Stimulated activated CD4-positive, alpha-beta T cell treated with anti-CD3 and anti-CD28 coated beads, Interleukin-4, amount 100 ng/mL, for 4 hours (primary cell): Measurements from ENCODE around the gene SULT1A3.
"Not testable (repeated sequence)": the region's sequence is repeated elsewhere in the genome, so short reads cannot be mapped to it uniquely, and the experiment has no call there.

Experiments used
- DNase-seq, 2 experiments: peaks; one replicate each; pipeline ENCODE4 v3.0.0-alpha.2; 2020

The SULT1A3 gene

DNA sequence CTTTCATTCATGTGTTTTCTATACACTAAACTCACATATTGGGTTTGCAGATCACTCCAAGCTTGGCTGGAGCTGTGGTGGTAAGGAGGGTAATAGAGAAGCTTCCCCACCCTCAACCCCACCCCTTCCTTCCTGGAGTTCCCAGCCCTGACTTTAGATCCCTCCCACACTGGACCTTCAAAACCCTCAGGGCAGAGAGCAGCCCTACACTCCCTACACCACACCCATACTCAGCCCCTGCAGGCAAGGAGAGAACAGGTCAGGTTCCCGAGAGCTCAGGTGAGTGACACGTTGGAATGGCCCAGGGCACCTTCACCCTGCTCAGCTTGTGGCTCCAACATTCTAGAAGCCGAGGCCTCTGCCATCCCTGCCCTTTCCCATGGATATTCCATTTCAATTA, at the start of gene SULT1A3:
TSS of gene SULT1A3 (plus strand) at position 207 of the 400 bp plus-strand sequence. CDS start 1,474 bp downstream, outside the sequence.
- DNase-seq = not testable (repeated sequence)

DNA sequence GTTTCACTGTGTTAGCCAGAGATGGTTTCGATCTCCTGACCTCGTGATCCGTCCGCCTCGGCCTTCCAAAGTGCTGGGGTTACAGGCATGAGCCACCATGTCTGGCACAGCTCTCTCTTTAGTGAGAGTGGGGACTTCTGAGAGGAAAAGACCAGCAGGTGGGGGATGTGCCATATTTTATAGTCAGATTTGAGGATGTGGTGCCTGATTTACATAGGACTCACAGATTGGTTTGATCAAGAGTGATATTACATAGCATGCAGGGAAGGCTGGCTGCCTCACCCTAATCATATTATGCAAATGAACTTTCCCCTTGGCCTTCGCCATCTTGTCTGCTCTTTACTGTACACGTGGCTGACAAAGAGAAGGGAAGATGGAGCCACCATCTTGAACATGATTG, 48.0 kb upstream of the SULT1A3 start:
- DNase-seq = no peak

DNA sequence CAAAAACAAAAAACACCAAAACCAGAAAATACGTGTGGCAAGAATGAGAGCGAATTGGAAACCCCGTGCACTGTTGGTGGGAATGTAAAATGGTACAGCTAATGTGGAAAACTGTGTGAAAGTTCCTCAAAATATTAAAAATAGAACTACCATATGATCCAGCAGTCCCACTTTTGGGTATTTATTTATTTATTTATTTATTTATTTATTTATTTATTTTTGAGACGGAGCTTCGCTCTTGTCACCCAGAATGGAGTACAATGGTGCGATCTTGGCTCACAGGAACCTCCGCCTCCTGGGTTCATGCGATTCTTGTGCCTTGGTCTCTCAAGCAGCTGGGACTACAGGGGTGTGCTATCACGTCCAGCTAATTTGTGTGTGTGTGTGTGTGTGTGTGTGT, 46.5 kb upstream of the SULT1A3 start:
- DNase-seq = no peak

DNA sequence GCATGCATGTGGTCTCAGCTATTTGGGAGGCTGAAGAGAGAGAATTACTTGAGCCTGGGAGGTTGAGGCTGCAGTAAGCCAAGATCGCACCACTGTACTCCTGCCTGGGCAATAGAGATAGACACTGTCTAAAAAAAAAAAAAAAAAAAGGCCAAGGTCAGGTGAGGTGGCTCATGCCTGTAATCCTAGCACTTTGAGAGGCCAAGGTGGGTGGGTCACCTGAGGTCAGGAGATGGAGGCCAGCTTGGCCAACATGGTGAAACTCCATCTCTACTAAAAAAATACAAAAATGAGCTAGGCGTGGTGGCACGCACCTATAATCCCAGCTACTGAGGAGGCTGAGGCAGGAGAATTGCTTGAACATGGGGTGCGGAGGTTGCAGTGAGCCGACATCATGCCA, 43.9 kb upstream of the SULT1A3 start:
- DNase-seq = no peak

DNA sequence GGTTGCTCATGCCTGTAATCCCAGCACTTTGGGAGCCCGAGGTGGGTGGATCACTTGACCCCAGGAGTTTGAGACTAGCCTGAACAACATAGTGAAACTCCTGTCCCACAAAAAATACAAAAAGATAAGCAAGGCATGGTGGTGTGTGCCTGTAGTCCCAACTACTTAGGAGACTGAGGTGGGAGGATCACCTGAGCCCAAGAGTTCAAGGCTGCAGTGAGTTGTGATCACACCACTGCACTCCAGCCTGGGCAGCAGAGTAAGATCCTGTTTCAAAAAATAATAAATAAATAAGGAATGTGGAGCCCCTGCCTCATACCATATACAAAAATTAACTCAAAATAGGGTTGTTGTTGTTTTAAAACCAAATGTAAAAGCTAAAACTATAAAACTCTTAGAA, 41.8 kb upstream of the SULT1A3 start:
- DNase-seq = no peak

DNA sequence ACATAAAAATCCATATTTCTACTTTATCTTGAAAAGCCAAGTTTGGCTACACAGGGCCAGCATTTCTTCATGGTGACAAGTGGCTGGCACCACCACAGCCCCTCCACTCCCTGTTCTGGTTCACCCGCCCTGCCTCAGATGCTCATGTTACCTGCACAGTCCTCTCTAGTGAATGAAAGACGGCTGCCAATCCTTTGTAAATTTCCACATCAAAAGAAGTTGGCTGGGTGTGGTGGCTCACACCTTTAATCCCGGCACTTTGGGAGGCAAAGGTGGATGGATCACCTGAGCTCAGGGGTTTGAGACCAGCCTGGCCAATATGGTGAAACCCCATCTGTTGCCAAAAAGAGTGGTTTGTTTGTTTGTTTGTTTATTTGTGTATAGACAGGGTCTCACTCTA, 35.5 kb upstream of the SULT1A3 start:
- DNase-seq = no peak

DNA sequence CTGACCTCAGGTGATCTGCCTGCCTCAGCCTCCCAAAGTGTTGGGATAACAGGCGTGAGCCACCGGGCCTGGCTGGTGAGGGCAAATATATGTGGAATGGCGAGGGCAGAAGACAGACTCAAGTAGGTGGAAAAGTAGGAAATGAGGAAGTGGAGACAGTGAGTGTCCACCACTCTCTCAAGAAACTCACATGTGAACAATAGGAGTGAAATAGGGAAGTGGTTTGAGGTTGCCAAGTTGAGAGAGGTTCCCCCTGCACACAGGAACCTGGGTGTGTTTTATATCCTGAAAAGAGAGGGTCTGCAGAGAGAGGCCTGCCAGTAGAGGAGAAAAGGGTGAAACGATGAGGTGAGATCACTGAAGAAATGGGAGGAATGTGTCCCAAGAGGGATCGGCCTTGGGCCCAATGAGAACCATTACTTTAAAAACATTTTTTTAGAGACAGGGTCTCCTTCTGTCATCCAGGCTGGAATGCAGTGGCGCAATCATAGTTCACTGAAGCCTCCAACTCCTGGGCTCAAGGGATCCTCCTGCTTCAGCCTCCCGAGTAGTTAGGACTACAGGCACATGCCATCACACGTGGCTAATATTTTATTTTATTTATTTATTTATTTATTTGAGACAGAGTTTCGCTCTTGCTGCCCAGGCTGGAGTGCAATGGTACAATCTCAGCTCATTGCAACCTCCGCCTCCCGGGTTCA, 32.7 kb upstream of the SULT1A3 start:
- no peak for DNase-seq

DNA sequence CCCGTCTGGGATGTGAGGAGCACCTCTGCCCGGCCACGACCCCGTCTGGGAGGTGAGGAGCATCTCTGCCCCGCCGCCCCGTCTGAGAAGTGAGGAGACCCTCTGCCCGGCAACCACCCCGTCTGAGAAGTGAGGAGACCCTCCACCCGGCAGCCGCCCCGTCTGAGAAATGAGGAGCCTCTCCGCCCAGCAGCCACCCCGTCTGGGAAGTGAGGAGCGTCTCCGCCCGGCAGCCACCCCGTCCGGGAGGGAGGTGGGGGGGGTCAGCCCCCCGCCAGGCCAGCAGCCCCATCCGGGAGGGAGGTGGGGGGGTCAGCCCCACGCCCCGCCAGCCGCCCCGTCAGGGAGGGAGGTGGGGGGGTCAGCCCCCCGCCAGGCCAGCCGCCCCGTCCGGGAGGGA, 30.3 kb upstream of the SULT1A3 start:
- not testable (repeated sequence) for DNase-seq

DNA sequence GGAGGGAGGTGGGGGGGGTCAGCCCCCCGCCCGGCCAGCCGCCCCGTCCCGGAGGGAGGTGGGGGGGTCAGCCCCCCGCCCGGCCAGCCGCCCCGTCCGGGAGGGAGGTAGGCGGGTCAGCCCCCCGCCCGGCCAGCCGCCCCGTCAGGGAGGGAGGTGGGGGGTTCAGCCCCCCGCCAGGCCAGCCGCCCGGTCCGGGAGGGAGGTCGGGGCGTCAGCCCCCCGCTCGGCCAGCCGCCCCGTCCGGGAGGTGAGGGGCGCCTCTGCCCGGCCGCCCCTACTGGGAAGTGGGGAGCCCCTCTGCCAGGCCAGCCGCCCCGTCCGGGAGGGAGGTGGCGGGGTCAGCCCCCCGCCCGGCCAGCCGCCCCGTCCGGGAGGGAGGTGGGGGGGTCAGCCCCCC, 29.6 kb upstream of the SULT1A3 start:
- DNase-seq = not testable (repeated sequence)

DNA sequence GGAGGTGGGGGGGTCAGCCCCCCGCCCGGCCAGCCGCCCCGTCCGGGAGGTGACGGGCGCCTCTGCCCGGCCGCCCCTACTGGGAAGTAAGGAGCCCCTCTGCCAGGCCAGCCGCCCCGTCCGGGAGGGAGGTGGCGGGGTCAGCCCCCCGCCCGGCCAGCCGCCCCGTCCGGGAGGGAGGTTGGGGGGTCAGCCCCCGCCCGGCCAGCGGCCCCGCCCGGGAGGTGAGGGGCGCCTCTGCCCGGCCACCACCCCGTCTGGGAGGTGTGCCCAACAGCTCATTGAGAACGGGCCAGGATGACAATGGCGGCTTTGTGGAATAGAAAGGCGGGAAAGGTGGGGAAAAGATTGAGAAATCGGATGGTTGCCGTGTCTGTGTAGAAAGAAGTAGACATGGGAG, 28.9 kb upstream of the SULT1A3 start:
- DNase-seq = not testable (repeated sequence)

DNA sequence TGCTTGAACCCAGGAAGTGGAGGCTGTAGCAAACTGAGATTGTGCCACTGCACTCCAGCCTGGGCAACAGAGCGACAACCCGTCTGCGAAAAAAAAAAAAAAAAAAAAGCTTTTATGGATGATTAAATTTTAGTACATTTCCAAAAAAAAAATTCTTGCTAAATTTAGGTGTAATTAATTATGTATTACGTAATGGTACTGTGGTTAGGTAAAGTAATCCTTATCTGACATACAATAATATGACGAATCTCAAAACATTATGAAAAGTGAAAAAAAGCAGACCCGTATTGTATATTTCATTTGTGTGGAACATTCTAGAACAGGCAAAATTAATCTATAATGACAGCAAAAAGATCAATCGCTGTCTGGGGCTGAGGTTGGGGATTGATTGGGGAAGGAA, 26.0 kb upstream of the SULT1A3 start:
- DNase-seq = no peak

DNA sequence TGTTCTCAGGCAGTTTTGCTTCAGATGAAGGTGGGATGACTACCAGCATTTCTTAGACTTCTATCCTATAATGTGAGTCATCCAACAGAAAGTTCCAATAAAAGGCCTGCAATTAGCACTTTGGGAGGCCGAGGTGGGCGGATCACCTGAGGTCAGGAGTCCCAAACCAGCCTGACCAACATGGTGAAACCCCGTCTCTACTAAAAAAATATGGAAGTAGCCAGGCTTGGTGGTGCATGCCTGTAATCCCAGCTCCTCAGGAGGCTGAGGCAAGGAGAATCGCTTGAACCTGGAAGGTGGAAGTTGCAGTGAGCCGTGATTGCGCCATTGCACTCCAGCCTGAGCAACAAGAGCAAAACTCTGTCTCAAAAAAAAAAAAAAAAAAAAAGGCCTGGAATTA, 22.2 kb upstream of the SULT1A3 start:
- DNase-seq = not testable (repeated sequence)

DNA sequence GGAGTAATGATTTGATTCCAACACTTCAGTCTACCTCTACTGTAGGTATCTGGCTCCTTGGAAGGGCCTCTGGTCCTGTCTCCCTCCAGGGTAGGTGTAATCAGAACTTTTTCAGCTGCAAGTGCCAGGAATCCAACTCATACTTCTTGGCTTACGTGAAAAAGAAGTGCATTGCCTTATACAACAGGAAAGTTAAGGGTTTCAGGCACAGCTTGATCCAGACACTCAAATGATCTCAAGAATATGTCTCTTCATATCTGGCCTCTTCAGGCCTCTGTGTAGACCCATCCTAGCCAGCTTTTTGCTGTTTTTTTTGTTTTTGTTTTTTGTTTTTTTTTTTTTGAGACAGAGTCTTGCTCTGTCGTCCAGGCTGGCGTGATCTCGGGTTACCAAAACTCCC, 19.9 kb upstream of the SULT1A3 start:
- no peak for DNase-seq

DNA sequence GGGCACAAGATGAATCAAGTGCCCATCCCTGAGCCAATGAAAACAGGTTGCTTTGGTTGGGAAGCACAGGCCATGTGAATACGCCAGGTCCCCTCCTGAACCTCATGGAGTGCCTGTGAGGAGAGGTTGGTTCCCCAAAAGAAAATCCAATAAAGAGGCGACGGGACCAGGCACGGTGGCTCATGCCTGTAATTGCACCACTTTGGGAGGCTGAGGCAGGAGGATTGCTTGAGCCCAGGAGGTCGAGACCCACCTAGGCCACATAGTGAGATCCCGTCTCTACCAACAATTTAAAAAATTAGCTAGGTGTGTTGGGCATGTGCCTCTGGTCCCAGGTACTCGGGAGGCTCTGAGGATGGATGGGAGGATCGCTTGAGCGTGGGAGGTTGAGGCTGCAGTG, 19.1 kb upstream of the SULT1A3 start:
- DNase-seq = no peak

DNA sequence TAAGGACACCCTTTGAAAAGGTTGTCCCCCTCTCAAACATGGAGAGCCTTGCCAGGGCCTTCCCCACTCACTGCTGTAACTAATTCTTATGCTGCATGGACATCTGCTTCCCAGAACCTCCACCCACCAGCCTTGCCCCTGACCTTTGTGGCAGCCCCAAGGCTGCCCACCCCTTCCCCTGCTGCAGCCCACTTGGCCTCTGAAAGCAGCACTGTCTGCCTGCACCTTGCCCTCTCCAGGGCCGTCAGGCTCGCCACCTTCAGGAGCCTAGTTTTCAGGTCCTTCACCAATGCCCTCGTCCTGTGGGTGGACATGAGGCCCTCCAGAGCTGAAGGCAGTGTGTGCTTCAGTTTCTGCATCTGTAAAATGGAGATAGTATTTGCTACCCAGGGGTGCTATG, 18.3 kb upstream of the SULT1A3 start:
- DNase-seq = no peak

DNA sequence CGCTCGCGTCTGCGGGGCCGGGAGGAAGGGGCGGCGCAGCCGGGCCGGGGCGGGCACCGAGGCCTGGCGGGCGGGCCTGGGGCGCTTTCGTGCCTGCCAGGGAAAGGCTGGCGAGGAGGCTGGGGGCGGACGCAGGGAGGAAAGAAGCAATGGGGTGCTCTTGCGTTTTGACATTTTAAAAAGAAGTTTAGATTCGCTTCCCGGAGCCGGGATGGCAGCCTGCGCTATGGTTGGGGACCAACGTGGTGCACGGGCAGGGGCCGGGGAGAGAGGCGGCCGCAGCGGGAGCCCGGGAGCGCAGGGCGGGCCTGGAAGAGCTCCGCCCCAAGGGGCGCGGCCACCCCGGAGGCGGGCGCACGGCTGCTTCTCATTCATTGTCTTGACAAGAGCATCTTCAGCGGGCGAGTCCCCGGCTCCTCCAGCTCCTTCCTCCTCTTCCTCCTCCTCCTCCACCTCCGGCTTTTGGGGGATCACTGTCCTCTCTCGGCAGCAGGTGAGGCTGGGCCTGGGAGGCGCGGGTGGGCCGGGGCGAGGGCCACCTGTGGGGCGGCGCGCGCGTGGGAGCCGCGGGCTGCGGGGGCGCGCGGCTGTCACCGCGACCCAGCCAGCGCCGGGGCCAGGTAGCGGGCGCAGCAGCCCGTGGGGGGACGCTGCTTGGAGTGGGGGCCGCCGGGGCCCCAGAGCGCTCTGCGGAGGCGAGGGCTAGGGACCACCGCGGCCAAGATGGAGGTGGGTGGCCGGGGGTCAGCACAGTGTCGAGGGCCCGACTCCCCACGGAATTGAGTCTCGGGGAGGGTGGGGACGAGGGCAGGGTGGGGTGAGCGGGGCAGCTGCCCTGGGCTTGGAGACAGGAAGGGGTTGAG, 15.6 kb upstream of the SULT1A3 start, which contains the start of gene CORO1A:
TSS of gene CORO1A (plus strand) at position 370 of the 863 bp plus-strand sequence. CDS start 1,608 bp downstream, outside the sequence.
- DNase-seq = peak; percentile 77 to 82

DNA sequence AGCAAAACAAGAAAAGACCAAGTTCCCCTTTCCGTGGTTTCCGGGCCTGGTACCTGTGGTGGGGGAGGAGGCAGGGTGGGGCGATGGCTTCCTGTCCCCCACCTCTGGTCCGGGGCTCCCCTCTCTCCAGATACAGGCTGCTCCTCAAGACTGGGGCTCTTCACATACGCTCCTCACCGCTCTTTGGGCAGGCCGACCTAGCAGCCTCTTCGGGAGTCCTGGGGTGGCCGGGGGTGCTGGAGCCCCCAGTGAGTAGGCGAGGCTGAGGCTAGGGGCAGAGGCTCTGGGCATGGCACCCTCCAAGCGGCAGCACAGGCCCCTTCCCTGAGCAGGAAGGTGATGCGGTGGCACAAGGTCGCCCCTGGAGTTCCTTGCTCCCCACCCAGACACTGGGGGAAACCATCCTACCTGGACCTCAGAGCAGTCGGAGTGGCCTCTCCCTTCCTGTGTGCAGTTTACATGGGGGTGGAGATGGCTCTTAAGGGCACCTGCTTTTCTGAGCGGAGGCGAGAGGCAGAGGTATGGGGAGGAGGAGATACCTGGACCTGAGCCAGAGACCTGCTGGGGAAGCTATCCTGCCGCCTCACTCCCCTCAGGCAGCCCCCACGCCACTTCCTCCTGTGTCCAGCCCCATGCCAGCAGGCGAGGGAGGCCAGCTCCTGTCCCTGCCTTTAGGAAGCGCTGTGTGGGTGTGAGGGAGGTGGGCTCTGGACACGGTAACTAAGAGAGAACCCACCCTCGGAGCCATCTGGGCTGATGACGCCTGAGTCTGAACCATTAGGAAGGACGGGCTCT, 14.8 kb upstream of the SULT1A3 start:
- peak; percentile 51 to 62 for DNase-seq

DNA sequence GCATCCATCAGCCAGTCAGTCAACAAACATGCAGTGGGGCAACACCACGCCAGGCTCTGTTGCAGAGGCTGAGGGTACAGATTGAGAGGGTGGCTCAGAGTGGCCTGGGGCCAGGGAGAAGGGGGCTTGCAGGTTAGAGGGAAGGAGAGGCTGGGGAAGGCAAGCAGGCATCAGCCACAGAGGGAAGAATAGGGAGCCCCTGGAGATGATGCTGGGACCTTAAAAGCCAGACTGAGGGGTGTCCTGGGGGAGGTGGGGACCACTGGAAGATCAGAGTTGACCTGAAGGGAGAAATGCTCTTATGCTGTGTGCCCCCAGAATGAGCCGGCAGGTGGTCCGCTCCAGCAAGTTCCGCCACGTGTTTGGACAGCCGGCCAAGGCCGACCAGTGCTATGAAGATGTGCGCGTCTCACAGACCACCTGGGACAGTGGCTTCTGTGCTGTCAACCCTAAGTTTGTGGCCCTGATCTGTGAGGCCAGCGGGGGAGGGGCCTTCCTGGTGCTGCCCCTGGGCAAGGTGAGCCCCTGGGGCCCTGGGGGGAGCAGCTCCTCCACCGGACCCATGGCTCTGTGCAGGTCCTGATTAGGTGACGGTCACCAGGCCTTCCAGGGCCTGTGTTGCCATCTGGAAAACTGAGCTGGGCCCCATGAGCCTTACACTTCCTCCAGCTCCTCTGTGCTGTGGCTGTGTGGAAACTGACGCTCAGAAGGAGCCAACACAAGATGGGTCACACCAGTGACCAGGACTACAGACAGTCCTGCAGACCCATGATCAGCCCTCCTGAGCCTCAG, 14.0 kb upstream of the SULT1A3 start:
- peak in 1 of 2 experiments; percentile 30 for DNase-seq

DNA sequence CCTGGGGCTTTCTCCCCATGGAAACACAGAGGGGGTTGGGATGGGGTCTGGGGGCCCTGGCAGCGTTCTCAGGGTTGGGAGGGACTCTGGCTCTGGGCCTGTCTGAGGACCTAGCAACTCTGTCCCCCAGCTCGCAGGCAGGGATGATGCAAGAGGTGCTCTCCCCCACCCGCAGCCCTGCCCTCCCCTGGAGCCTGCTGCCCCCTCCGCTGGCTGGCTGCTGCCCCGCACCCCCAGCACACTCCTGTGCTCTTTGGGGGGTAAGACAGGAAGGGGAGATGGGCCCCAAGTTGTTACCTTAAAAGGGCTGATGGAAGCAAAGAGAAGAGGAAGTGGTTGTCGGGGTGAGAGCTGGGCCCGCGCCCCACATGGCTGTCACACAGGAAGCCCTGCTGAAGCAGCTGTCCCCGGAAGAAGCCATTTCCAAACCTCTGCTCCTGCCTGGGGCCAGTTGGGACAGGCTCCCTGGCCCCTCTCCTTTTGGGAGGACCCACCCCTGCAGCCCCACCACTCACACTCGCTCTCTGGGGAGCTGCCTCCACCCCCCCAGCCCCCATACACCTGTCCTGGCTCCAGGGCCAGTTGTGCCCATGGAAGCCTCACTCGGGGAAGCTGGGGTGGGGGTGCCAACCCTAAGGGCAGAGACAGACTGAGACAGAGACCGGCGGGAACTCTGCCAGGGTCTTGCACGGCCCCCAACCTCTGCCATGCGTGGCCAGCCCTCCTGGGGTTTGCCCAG, 13.2 kb upstream of the SULT1A3 start:
- DNase-seq = peak; percentile 66 to 80

DNA sequence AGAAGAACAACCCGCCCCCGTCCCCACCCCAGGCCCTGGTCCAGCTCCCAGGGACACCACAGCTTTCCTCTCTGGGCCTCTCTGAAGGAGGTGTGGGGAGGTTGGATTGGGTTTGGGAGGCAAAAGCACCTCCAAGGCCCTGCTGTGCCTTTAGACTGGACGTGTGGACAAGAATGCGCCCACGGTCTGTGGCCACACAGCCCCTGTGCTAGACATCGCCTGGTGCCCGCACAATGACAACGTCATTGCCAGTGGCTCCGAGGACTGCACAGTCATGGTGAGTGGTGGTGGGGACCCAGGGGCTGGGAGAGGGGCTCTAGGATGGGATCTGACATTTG, 12.6 kb upstream of the SULT1A3 start:
- no peak for DNase-seq

DNA sequence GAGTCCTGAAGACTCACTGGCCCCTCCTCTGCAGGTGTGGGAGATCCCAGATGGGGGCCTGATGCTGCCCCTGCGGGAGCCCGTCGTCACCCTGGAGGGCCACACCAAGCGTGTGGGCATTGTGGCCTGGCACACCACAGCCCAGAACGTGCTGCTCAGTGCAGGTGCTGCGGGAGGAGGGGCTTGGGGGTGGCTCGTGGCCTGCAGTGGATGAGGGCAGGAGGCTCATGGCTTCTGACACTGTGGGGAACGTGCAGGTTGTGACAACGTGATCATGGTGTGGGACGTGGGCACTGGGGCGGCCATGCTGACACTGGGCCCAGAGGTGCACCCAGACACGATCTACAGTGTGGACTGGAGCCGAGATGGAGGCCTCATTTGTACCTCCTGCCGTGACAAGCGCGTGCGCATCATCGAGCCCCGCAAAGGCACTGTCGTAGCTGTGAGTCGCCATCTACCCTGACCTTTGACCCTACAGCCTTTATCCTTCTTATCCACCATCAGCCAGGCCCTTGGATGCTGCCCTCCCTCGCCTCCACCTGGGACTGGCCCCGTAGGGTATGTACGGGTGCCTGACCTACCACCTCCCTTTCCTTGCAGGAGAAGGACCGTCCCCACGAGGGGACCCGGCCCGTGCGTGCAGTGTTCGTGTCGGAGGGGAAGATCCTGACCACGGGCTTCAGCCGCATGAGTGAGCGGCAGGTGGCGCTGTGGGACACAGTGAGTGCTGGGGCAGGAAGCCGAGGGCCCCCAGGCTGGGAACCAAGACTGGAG, 12.1 kb upstream of the SULT1A3 start:
- peak; percentile 82 to 90 for DNase-seq
